Panc1 (cell line): ENCODE data around the gene RIPK1. TPM values are rescaled to one million over a fixed set of nuclear protein-coding genes. Genes with fewer than 3 reads are reported as not detected.

ENCODE experiments used
- ATAC-seq: fragments of 200-7000 bp; cut with Tn5 transposase; 2 replicates; pipeline ENCODE4 v1.9.1; 2020; ENCODE audit warnings: mild to moderate bottlenecking, moderate library complexity
- BruUV-seq: library from RNA; stranded (reverse); fragments of 400-500 nt; replicated peaks from 2 replicates; lab custom pipeline; 2021; lab: Mats Ljungman, UMichigan
- CTCF ChIA-PET: fragments of 300-600 bp; sonication (Branson Sonifier 250); formaldehyde crosslinking; loops from one replicate; lab custom pipeline; 2022; ENCODE audit warnings: antibody characterized with exemption; lab: Charles Lee
- POLR2A ChIA-PET: fragments of 300-600 bp; sonication (Branson Sonifier 250); formaldehyde crosslinking; loops from one replicate; lab custom pipeline; 2022; ENCODE audit warnings: antibody characterized with exemption; lab: Charles Lee
- DNase-seq: peaks from one replicate; pipeline ENCODE4 v3.0.0-alpha.2; 2010; ENCODE audit warnings: low read depth, low spot score
- H3K27ac ChIP-seq: 2 replicates; pipeline ENCODE4 v1.5.1; 2011; ENCODE audit warnings: mild to moderate bottlenecking, low read length, inconsistent platforms
- H3K27me3 ChIP-seq: fragments of 200-500 bp; sonication (Bioruptor generic); 2 replicates; pipeline ENCODE4 v1.6.0; 2014; ENCODE audit warnings: low read length, inconsistent platforms; ENCODE audit not compliant: control insufficient read depth, insufficient read depth
- H3K36me3 ChIP-seq: fragments of 200-500 bp; sonication (Bioruptor generic); 2 replicates; pipeline ENCODE4 v1.5.1; 2014; ENCODE audit warnings: inconsistent platforms, mild to moderate bottlenecking, low read length, moderate library complexity; ENCODE audit not compliant: control insufficient read depth, insufficient read depth
- H3K4me1 ChIP-seq: 2 replicates; pipeline ENCODE4 v1.5.1; 2011; ENCODE audit warnings: inconsistent platforms, mild to moderate bottlenecking, low read length, moderate library complexity; ENCODE audit not compliant: control insufficient read depth, insufficient read depth
- H3K4me3 ChIP-seq, 2 experiments: 2 replicates each; pipeline ENCODE4 v1.5.1; 2011 to 2012; ENCODE audit warnings: low read depth in 2 of 2, low read length in 2 of 2, mild to moderate bottlenecking in 2 of 2, inconsistent platforms in 1 of 2, moderate library complexity in 1 of 2
- H3K9me3 ChIP-seq: fragments of 200-500 bp; sonication (Bioruptor generic); 2 replicates; pipeline ENCODE4 v1.5.1; 2014; ENCODE audit warnings: low read depth, mild to moderate bottlenecking, inconsistent platforms, low read length, moderate library complexity; ENCODE audit not compliant: control insufficient read depth, insufficient read depth
- CTCF ChIP-seq: fragments of 450-650 bp; IDR thresholded peaks from 2 replicates; pipeline ENCODE4 v1.5.1; 2017; ENCODE audit warnings: mild to moderate bottlenecking
- POLR2AphosphoS5 ChIP-seq: IDR thresholded peaks from 2 replicates; pipeline ENCODE4 v1.6.1; 2012; ENCODE audit warnings: mild to moderate bottlenecking, low read depth, low read length, moderate library complexity
- SIN3A ChIP-seq: IDR thresholded peaks from 2 replicates; pipeline ENCODE4 v1.6.1; 2012; ENCODE audit warnings: low read depth, mild to moderate bottlenecking, low read length, moderate library complexity, borderline replicate concordance; ENCODE audit not compliant: insufficient read depth
- TCF7L2 ChIP-seq: IDR thresholded peaks from 2 replicates; pipeline ENCODE4 v1.6.1; 2011; ENCODE audit warnings: mild to moderate bottlenecking, low read depth, low read length, inconsistent platforms
- in situ Hi-C: cut with HindIII; loops from 2 replicates; pipeline ENCODE4 v1.10.0; 2016; ENCODE audit warnings: low sequenced_read_pairs, low pct_unique_long_range_greater_than_20kb
- intact Hi-C: fragments of 100-400 bp; cut with micrococcal nuclease; formaldehyde crosslinking; loops from one replicate; pipeline ENCODE4 v1.10.0; 2022; ENCODE audit not compliant: unreplicated experiment
- total RNA-seq: library from RNA; stranded (reverse); gene quantifications from one replicate; pipeline ENCODE4 v1.2.1, GENCODE V29; 2021; ENCODE audit not compliant: unreplicated experiment
- TF ChIP-seq, protein P1 (sequence below), 2 experiments: IDR thresholded peaks; 2 replicates each; pipeline ENCODE4 v1.6.1; 2011 to 2012; ENCODE audit warnings: low read depth in 2 of 2, control low read depth in 1 of 2, low read length in 1 of 2, mild to moderate bottlenecking in 1 of 2, moderate library complexity in 1 of 2; ENCODE audit not compliant: insufficient read depth in 1 of 2

RIPK1 gene
- total RNA-seq, 1 experiment from 2014 or later: 31.6 TPM

DNA sequence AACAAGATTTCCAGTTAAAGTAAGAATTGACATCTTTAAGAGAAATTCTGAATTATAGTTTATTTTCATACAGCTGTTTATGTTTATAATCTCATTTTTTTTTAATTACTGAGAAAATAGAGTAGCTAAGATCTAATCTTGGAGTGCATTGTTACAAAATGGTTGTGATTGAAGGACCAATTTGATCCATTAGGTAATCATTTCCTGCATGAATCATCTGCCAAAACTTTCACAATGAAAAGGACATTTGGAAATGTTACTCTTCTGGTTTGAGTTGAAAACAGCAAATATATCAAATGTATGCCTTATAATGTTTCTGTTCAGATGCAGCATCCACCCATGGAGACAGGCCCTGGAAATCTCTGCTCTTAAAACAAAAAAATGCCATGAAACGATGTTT lies 70.0 kb downstream of the RIPK1 start:
- Histone ChIP-seq H3K9me3 (no peaks in the 10 kb centered on the region), H3K36me3 (no peaks in the 10 kb centered on the region; the same call in none of the 2 replicates), H3K4me3 (no peak overlapping the region), H3K27ac (no peak overlapping the region), H3K27me3 (no peaks in the 10 kb centered on the region), H3K4me1 (no peaks in the 10 kb centered on the region)
- no TSS peak for BruUV-seq
- in situ Hi-C loops: no loop called here
- intact Hi-C loops: no loop called here
- CTCF ChIA-PET: no interaction called here
- TF ChIP-seq POLR2AphosphoS5 (no peak), CTCF (no peak), SIN3A (no peak), TCF7L2 (no peak)
- TF ChIP-seq, protein P1, sequence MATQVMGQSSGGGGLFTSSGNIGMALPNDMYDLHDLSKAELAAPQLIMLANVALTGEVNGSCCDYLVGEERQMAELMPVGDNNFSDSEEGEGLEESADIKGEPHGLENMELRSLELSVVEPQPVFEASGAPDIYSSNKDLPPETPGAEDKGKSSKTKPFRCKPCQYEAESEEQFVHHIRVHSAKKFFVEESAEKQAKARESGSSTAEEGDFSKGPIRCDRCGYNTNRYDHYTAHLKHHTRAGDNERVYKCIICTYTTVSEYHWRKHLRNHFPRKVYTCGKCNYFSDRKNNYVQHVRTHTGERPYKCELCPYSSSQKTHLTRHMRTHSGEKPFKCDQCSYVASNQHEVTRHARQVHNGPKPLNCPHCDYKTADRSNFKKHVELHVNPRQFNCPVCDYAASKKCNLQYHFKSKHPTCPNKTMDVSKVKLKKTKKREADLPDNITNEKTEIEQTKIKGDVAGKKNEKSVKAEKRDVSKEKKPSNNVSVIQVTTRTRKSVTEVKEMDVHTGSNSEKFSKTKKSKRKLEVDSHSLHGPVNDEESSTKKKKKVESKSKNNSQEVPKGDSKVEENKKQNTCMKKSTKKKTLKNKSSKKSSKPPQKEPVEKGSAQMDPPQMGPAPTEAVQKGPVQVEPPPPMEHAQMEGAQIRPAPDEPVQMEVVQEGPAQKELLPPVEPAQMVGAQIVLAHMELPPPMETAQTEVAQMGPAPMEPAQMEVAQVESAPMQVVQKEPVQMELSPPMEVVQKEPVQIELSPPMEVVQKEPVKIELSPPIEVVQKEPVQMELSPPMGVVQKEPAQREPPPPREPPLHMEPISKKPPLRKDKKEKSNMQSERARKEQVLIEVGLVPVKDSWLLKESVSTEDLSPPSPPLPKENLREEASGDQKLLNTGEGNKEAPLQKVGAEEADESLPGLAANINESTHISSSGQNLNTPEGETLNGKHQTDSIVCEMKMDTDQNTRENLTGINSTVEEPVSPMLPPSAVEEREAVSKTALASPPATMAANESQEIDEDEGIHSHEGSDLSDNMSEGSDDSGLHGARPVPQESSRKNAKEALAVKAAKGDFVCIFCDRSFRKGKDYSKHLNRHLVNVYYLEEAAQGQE (IDR thresholded peaks at IDR 0.05; ENCODE audit: insufficient read depth in 1 of 2, low read depth in 2 of 2, low read length in 1 of 2): no peak
- POLR2A ChIA-PET: no interaction called here
- DNase-seq: no peak
- ATAC-seq: no peak

- no peak overlapping the region for H3K4me3 ChIP-seq
- ATAC-seq (peak; percentile 42; the same call in 1 of the 2 replicates), DNase-seq (no peak)
- in situ Hi-C loops: no loop called here
- no peak overlapping the region for H3K27ac ChIP-seq
- no peaks in the 10 kb centered on the region; the same call in none of the 2 replicates for H3K36me3 ChIP-seq
- intact Hi-C loops: no loop called here
- TF ChIP-seq CTCF: no peak
- no peak for TF ChIP-seq POLR2AphosphoS5
- TF ChIP-seq, protein P1 (IDR thresholded peaks at IDR 0.05; ENCODE audit: insufficient read depth in 1 of 2, low read depth in 2 of 2, low read length in 1 of 2): no peak
- no peak for TF ChIP-seq SIN3A
- TF ChIP-seq TCF7L2: no peak
- H3K4me1 ChIP-seq: no peaks in the 10 kb centered on the region
- POLR2A ChIA-PET: no interaction called here
- H3K27me3 ChIP-seq: no peaks in the 10 kb centered on the region
- TSS peak; percentile 30 for BruUV-seq
- CTCF ChIA-PET: no interaction called here
- H3K9me3 ChIP-seq: no peaks in the 10 kb centered on the region
These were observed 71.0 kb downstream of the RIPK1 start for GRCh38 chr6:3139090-3139903.
